ENCODE data around the gene TSPAN11. TPM values are rescaled to one million over a fixed set of nuclear protein-coding genes. Genes with fewer than 3 reads are reported as not detected.

TSPAN11 gene
- total RNA-seq, 2 experiments from 2014 or later, result not detected

DNA sequence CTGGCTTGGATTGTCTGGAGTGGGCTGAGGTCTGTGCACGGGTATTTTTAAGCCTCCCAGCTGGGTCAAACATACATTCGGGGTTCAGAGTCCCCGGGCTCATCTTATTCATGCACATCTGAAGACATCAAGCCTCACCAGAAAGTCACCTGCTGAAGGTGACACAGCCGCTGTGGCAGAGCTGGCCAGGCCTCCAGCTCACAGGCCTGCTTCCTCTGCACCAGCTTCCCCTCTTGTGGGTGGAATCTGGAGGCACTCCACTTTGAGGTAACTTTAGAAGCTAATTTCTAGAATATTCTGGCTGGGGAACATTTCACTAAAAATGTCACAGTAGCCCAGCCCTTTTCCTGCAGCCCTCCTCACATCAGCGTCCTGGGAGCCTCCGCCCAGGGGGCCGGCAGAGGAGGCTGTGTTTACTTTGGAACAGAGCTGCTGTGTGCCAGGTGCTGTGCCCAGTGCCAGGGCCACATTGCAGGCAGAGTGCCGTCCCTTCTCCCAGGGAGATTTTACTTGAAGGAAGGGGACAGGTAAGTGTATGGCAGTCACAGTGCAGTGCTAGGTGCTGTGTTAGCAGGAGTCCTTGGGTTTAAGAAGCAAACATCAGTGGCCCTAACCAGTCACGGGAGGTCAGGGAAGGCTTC is 62.2 kb downstream of the TSPAN11 start:
- ChIA-PET CTCF (interaction anchor here (0.6 kb wide), 1 partner anchor 179 kb away, joined by 3 read pairs; no protein-coding TSS in a partner anchor), POLR2A (no interaction called here)
- DNase-seq, result no peak
- Mint-ChIP-seq H3K27ac (no peak overlapping the region), H3K4me1 (no peaks in the 10 kb centered on the region), H3K27me3 (no peaks in the 10 kb centered on the region), H3K36me3 (ENCODE audit: low read depth) (no peaks in the 10 kb centered on the region), H3K9me3 (ENCODE audit: low read depth) (no peaks in the 10 kb centered on the region), H3K4me3 (no peak overlapping the region)
- no peak for ATAC-seq
- intact Hi-C loops (cut with DNase I, micrococcal nuclease), result no loop called here

DNA sequence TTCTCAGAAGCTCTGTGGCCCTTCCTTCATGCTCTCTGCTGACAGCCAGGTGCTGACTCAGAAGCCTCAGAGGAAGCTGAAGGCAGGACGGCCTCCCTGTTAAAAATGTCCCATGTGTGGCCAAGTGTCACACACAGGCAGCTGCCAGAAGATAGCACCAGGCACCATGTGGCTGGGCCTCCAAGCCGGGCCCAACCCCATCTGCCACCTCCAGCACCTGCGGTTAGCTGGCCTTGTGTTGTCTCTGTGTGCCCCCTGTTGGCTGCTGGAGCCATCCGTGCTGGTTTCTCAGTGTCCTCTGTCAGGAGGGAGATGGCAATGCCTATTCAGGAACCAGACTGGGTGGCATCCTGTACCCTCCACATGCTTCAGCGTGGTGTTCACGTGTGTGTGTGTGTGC is 63.2 kb downstream of the TSPAN11 start:
- peak; percentile 45 for ATAC-seq
- Mint-ChIP-seq H3K9me3 (ENCODE audit: low read depth) (no peaks in the 10 kb centered on the region), H3K36me3 (ENCODE audit: low read depth) (no peaks in the 10 kb centered on the region), H3K27ac (no peak overlapping the region), H3K4me1 (no peaks in the 10 kb centered on the region), H3K27me3 (no peaks in the 10 kb centered on the region), H3K4me3 (no peak overlapping the region)
- intact Hi-C loops (cut with DNase I, micrococcal nuclease), result no loop called here
- ChIA-PET POLR2A (no interaction called here), CTCF (interaction anchor here (1.0 kb wide), 1 partner anchor 142 kb away, joined by 3 read pairs; no protein-coding TSS in a partner anchor)
- peak; percentile 53 for DNase-seq

GRCh38 chr12:30990316-30990715 is 63.8 kb downstream of the TSPAN11 start:
- intact Hi-C loops (cut with DNase I, micrococcal nuclease), result no loop called here
- no peaks in the 10 kb centered on the region for H3K9me3 Mint-ChIP-seq (ENCODE audit: low read depth)
- POLR2A ChIA-PET, result no interaction called here
- H3K36me3 Mint-ChIP-seq (ENCODE audit: low read depth), result no peaks in the 10 kb centered on the region
- no peak overlapping the region for H3K4me3 Mint-ChIP-seq
- no peaks in the 10 kb centered on the region for H3K27me3 Mint-ChIP-seq
- ATAC-seq (no peak), DNase-seq (no peak)
- H3K27ac Mint-ChIP-seq, result no peak overlapping the region
- CTCF ChIA-PET, result interaction anchor here (1.0 kb wide), 1 partner anchor 143 kb away, joined by 3 read pairs; no protein-coding TSS in a partner anchor
- no peaks in the 10 kb centered on the region for H3K4me1 Mint-ChIP-seq

DNA sequence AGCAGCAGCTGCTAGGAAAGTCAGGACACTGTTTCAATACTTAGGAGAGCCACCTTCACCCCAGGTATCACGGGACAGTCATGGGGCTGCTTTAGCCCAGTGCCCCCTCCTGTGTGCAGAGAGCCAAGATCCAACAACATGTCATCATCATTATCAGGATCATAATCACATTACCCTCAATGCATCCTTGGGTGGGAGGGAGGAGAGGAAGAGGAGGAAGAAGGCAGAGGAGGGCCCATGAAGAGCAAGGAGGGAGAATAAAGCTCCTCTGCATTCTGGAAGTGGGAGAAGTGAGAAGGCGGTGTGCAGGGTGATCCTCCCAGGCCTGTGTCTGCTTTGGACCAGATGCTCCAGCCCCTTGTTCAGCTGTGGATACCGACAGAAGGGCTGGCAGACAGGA is 64.2 kb downstream of the TSPAN11 start:
- Mint-ChIP-seq H3K9me3 (ENCODE audit: low read depth) (no peaks in the 10 kb centered on the region), H3K27me3 (no peaks in the 10 kb centered on the region), H3K27ac (no peak overlapping the region), H3K4me1 (no peaks in the 10 kb centered on the region), H3K36me3 (ENCODE audit: low read depth) (no peaks in the 10 kb centered on the region), H3K4me3 (no peak overlapping the region)
- ChIA-PET POLR2A (no interaction called here), CTCF (interaction anchor here (0.6 to 1.1 kb wide), 3 partner anchors 20 to 1982 kb away, joined by 3 read pairs; no protein-coding TSS in a partner anchor)
- ATAC-seq (no peak), DNase-seq (no peak)
- intact Hi-C loops (cut with DNase I, micrococcal nuclease), result no loop called here

- Mint-ChIP-seq H3K9me3 (ENCODE audit: low read depth) (no peaks in the 10 kb centered on the region), H3K4me1 (no peaks in the 10 kb centered on the region), H3K27ac (no peak overlapping the region), H3K36me3 (ENCODE audit: low read depth) (no peaks in the 10 kb centered on the region), H3K27me3 (no peaks in the 10 kb centered on the region), H3K4me3 (no peak overlapping the region)
- intact Hi-C loops (cut with DNase I, micrococcal nuclease), result no loop called here
- ATAC-seq, result no peak
- CTCF ChIA-PET, result interaction anchor here (0.6 to 1.1 kb wide), 3 partner anchors 20 to 1983 kb away, joined by 3 read pairs; no protein-coding TSS in a partner anchor
- no peak for DNase-seq
- POLR2A ChIA-PET, result no interaction called here
Observed at GRCh38 chr12:30991466-30991865, 64.9 kb downstream of the TSPAN11 start.

DNA sequence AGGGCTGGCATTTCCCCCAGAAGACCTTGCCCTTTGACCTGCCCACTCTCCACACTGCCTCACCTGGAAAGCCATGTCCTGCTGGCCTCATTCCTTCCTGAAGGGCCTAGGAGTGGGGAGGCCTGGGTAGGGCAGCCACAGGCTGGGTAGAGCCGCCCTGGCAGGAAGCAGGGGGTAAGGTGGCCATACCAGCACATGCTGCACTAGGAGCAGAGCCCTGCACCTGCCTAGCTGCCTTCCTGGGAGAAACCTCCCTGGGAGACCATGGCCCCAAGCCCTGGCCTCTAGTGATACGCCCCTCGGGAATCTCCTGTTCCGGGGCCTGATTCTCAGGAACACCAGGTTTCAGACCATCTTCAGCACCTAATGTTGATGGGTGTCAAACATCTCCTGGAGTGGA is 65.8 kb downstream of the TSPAN11 start:
- H3K27me3 Mint-ChIP-seq, result no peaks in the 10 kb centered on the region
- intact Hi-C loops (cut with DNase I, micrococcal nuclease), result no loop called here
- H3K4me1 Mint-ChIP-seq, result no peaks in the 10 kb centered on the region
- DNase-seq, result no peak
- H3K9me3 Mint-ChIP-seq (ENCODE audit: low read depth), result no peaks in the 10 kb centered on the region
- ChIA-PET CTCF (no interaction called here), POLR2A (no interaction called here)
- no peaks in the 10 kb centered on the region for H3K36me3 Mint-ChIP-seq (ENCODE audit: low read depth)
- no peak overlapping the region for H3K27ac Mint-ChIP-seq
- ATAC-seq, result no peak
- no peak overlapping the region for H3K4me3 Mint-ChIP-seq

- Mint-ChIP-seq H3K36me3 (ENCODE audit: low read depth) (no peaks in the 10 kb centered on the region), H3K27me3 (no peaks in the 10 kb centered on the region), H3K4me1 (no peaks in the 10 kb centered on the region), H3K4me3 (no peak overlapping the region), H3K9me3 (ENCODE audit: low read depth) (no peaks in the 10 kb centered on the region), H3K27ac (no peak overlapping the region)
- ATAC-seq, result no peak
- no peak for DNase-seq
- ChIA-PET POLR2A (no interaction called here), CTCF (no interaction called here)
- intact Hi-C loops (cut with DNase I, micrococcal nuclease), result no loop called here
Observed at GRCh38 chr12:30993766-30994165, 67.2 kb downstream of the TSPAN11 start.

DNA sequence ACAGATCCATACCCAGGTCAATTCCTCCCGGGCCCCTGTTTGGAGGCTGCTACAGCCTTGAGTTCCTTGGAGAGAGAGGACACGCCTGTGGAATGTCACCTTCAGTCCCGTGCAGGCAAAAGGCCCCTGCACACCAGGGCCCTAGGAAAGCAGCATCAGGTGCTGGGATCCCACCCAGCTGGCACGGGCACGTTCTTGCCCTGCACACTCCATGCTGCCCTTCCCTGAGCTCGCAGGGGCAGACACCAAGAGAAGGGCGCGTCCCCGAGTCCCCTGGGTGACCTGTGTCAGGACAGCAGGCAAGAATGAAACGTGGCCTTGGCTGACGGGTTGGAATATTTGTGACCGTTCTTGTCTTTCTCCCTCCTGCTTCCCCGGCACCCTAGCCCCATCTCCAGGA is 67.7 kb downstream of the TSPAN11 start:
- Mint-ChIP-seq H3K27me3 (no peaks in the 10 kb centered on the region), H3K4me1 (no peaks in the 10 kb centered on the region), H3K27ac (no peak overlapping the region), H3K9me3 (ENCODE audit: low read depth) (no peaks in the 10 kb centered on the region), H3K36me3 (ENCODE audit: low read depth) (no peaks in the 10 kb centered on the region), H3K4me3 (no peak overlapping the region)
- no peak for ATAC-seq
- intact Hi-C loops (cut with DNase I, micrococcal nuclease), result no loop called here
- no peak for DNase-seq
- CTCF ChIA-PET, result no interaction called here
- POLR2A ChIA-PET, result no interaction called here

DNA sequence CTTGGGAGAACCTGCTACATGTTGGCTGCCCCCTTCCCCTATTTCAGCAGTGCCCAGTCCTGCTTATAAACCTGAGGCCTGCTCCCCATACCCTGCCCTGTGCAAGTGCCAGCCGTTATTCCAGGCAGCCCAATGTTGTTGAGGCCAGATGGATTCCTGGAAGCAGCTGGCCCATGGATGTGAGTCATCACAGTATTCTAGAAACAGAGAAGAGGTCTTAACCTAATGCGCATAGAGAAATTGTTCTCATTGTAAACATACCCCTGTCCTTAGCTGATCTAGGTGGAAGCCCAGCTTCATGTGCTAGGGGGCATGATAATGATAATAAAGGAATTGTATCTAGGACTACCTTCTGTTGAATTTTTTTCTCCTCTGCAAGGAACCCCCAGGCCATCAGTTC is 69.7 kb downstream of the TSPAN11 start:
- ATAC-seq, result no peak
- intact Hi-C loops (cut with DNase I, micrococcal nuclease), result no loop called here
- no peaks in the 10 kb centered on the region for H3K27me3 Mint-ChIP-seq

DNA sequence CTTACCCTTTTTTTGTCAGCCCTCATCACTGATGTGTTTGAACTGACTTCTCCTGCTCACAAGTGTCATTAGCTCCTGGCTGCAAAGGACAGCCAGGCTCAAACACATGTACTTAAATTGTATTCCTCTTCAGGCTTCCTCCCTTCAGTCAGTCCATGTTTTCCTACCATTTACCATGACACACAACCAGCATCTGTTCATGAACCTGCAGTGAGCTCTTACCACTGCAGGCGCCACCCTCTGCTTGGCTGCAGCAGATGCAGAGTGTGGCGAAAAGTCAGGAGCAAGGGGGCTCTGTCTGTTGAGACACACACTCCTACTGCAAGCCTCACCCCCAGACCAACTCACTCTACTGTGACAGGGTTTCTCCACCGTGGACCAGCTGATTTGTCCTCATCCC is 70.2 kb downstream of the TSPAN11 start:
- Mint-ChIP-seq H3K27me3 (no peaks in the 10 kb centered on the region), H3K4me3 (no peak overlapping the region), H3K9me3 (ENCODE audit: low read depth) (no peaks in the 10 kb centered on the region), H3K36me3 (ENCODE audit: low read depth) (no peaks in the 10 kb centered on the region), H3K4me1 (no peaks in the 10 kb centered on the region), H3K27ac (no peak overlapping the region)
- intact Hi-C loops (cut with DNase I, micrococcal nuclease), result no loop called here
- DNase-seq, result no peak
- ChIA-PET POLR2A (no interaction called here), CTCF (interaction anchor here (0.7 kb wide), 1 partner anchor 247 kb away, joined by 4 read pairs; no protein-coding TSS in a partner anchor)
- ATAC-seq, result no peak

More for the DNA sequence above, 69.7 kb downstream of the TSPAN11 start:
- Mint-ChIP-seq H3K36me3 (ENCODE audit: low read depth) (no peaks in the 10 kb centered on the region), H3K4me3 (no peak overlapping the region), H3K9me3 (ENCODE audit: low read depth) (no peaks in the 10 kb centered on the region), H3K27ac (no peak overlapping the region), H3K4me1 (no peaks in the 10 kb centered on the region)
- no peak for DNase-seq
- ChIA-PET CTCF (interaction anchor here (0.7 kb wide), 1 partner anchor 247 kb away, joined by 4 read pairs; no protein-coding TSS in a partner anchor), POLR2A (no interaction called here)

DNA sequence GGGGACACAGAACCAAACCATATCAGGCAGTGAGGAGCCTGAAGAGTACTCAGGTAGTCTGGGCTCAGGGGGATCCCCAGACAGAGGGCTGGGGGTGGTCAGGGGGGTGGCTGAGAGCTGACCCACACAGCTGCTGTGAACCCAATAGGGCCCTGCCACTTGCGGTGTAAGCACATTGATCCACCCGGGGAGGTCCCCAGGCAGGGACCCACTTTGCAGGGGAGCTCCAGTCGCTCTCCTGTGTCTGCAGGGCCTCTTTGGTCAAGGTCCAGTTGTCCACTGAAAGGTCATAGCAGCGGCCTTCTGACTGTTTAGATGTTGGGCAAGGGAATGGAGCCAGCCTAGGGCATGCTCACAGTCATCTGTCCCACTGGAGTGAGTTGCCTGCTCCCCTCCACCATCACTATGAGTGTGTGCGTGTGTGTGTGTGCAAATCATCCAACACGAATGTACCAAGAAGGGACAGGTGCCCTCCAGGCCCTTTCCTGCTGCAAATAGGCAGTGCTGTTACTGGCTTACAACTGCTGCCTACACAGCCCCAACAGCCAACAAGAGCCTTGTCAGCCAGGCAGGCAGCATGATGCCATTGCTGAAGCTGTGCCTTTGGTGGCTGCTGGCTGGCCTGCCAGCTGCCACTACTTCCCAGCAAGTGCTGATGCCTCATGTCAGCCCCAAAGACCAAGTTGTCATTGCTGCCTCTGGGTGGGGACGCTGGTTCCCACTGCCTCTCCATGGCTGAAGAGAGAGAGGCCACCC is 71.3 kb downstream of the TSPAN11 start:
- no peak overlapping the region for H3K27ac Mint-ChIP-seq
- no peaks in the 10 kb centered on the region for H3K9me3 Mint-ChIP-seq (ENCODE audit: low read depth)
- no peaks in the 10 kb centered on the region for H3K27me3 Mint-ChIP-seq
- ChIA-PET POLR2A (no interaction called here), CTCF (no interaction called here)
- intact Hi-C loops (cut with DNase I, micrococcal nuclease), result no loop called here
- H3K4me1 Mint-ChIP-seq, result no peaks in the 10 kb centered on the region
- no peaks in the 10 kb centered on the region for H3K36me3 Mint-ChIP-seq (ENCODE audit: low read depth)
- H3K4me3 Mint-ChIP-seq, result no peak overlapping the region
- ATAC-seq, result no peak
- no peak for DNase-seq

- ATAC-seq, result no peak
- H3K36me3 Mint-ChIP-seq (ENCODE audit: low read depth), result no peaks in the 10 kb centered on the region
- intact Hi-C loops (cut with DNase I, micrococcal nuclease), result no loop called here
- H3K27me3 Mint-ChIP-seq, result no peaks in the 10 kb centered on the region
- ChIA-PET CTCF (no interaction called here), POLR2A (no interaction called here)
- no peak overlapping the region for H3K4me3 Mint-ChIP-seq
- no peaks in the 10 kb centered on the region for H3K9me3 Mint-ChIP-seq (ENCODE audit: low read depth)
- no peak for DNase-seq
- H3K27ac Mint-ChIP-seq, result no peak overlapping the region
- no peaks in the 10 kb centered on the region for H3K4me1 Mint-ChIP-seq
Observed at GRCh38 chr12:30999011-30999410, 72.5 kb downstream of the TSPAN11 start.

Measured in activated CD4-positive, alpha-beta T cell treated with anti-CD3 and anti-CD28 coated beads for 36 hours (primary cell).